HG02884 (cell line): ENCODE measurements around the gene COG2.

Source experiments
- ATAC-seq: cut with Tn5 transposase; IDR thresholded peaks from one replicate; pipeline ENCODE4 v1.9.1; 2021; ENCODE audit warnings: mild to moderate bottlenecking, moderate library complexity; ENCODE audit not compliant: unreplicated experiment

The COG2 gene

DNA sequence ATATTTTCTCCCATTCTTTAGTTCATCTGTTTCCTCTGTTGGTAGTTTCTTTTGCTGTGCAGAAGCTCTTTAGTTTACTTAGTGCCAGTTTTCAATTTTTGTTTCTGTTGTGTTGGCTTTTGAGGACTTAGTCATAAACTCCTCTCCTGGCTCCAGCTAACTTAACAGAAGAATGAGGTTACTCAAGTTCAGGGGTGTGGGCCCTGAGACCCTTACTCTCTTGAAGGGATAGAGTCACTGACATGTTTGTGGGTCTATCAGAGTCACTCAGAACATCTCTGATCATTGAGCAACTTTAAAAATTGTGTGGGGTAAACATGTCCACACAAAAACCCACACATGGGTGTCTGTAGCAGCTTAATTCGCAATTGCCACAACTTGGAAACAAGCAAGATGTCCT is 57.4 kb downstream of the COG2 start:
- ATAC-seq = no peak

DNA sequence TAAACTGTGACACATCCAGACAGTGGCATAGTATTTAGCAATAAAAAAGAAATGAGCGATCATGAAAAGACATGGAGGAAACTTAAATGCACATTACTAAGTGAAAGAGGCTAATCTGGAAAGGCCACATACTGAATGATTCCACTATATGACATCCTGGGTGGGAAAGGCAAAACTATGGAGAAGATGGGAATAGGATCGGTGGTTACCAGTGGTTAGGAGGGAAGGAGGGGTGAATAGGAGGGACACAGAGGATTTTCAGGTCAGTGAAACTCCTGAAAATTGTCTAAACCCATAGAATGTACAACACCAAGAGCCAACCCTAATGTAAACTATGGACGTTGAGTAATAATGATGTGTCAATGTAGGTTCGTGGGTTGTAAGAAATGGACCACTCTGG is 57.9 kb downstream of the COG2 start:
- ATAC-seq = no peak

DNA sequence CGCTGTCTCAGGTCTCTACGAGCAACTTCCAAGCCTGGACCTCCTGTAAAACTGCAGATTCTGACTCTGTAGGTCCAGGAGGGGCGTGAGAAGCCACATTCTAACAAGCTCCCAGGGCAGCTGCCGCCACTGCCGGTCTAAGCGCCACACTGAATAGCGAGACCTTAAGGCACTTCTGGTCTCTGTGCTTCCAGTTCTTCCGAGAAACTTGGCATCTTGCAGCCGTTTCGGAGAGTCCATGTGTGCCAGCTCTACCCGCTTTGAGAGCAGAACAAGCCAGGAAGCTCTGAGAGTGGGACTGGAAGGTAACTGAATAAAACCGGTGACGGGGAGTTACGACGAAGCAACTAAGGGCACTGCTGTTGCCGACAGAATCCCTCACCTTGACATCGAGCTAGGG is 59.2 kb downstream of the COG2 start:
- no peak for ATAC-seq

DNA sequence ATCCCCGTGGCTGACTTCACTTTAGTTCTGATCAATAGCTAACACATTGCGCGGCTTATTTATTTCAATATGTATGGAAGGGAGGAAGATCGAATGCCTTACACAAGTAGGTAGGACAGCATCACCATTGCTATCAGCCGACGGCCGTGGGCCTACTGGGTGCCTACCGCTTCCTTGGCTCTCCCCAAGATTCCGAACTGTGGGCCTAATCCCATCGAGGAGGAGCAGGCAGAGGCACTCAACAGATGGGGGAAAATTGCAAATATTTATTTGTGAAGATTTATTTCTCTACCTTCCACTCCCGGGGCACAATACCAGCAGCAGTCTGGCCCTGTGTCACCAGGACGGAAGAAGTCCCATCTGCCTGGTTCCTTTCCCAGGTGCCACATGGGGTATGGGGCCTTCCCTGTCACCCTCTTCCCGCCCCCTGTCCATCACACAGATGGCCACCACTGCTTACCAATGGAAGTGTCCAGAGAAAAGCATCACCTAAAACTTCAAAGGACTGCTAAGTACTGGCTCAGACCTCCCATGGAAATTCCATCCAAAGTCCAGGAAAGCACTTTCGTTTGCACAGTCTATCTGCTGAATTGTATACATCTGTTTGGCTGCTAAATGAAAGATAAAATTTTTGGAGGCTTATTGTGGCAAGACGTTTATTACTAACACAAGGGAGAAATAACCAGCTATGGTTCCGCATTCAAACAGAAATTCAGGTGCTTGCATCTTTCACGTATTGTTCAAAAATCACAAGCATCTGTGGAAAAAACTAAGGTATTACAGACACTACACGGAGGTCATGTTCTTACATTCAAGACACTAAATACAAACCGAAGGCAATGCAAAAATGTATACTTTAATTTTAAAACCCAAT is 59.9 kb downstream of the COG2 start:
- ATAC-seq = no peak

GRCh38 chr1:230702934-230703678 is 60.8 kb downstream of the COG2 start:
- ATAC-seq = no peak

- no peak for ATAC-seq
Measured at GRCh38 chr1:230703679-230704385, 61.6 kb downstream of the COG2 start.

- ATAC-seq = no peak
Measured at GRCh38 chr1:230704830-230705229, 62.5 kb downstream of the COG2 start.

GRCh38 chr1:230705289-230706019 is 63.2 kb downstream of the COG2 start:
- ATAC-seq = no peak

DNA sequence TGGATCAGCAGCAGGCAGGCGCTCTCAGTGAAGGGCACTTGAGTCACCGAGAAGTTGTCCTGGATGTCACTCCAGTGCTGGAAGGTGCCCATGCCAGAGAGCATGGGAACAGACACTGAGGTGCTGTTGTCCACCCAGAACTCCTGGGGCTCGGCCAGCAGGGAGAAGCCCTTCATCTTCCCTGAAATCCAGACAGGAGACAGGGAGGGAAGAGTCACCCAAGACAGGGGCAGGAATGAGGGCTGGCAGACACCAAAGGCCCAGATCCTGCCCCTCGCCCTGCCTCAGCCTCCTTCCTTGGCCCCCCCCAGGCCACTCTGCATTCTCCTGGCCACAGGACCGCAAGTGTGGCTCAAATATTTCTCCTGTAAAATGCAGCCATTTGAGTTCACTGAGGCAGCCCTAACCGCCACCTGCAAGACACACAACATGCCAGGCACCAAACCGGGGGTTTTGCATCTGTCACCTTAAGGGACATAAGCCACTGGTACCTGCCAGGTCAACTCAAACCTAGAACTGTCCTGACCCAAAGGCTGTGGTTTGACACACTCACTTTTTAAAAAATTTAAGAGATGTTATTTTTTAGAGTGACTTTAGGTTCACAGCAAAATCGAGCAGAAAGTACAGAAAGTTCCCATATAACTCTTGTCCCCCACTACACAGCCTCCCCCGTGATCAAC is 63.9 kb downstream of the COG2 start:
- no peak for ATAC-seq

GRCh38 chr1:230706887-230707731 is 64.8 kb downstream of the COG2 start:
- no peak for ATAC-seq

DNA sequence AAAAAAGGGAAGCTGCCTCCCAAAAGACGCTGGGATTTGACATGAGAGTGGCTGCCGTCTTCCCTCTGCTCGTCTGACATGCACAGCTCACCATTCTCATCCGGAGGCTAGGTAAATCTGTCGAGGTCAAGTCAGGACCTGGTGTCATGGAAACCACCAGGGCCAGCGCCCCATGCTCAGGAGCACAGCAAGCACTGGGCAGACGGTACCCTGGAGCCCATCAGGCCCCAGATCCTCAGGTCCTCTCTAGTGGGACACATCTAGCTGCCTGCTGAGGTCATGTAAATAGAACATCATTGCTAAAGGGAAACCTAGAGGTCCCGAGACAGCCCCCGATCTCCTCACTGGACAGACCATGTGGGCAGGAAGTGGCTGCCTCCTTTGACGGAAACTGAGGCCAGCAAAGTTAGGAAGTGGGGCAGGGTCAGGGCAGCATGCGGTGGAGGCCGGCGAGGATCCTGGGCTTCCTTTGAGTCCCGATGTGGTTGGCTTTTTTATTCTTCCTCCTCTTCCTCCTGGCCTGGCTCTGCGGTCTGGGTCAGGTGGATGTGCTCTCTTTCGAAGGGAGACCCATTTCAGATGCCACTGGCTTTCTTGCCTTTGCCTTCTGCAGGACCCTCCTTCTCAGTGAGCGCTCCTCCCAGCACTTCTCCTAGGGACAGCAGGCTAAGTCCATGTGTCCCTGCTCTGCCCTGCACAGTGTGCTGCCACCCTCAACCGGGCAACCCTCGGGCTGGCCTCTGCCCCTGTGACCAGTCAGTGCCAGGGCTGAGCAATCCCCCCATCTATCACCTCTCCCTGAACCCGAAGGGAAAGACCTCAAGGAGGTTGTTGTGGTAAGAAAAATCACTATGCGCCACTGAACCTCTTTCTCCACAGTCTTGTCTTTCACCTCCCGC is 65.7 kb downstream of the COG2 start:
- ATAC-seq = no peak

GRCh38 chr1:230708631-230709580 is 66.6 kb downstream of the COG2 start:
- ATAC-seq = no peak

DNA sequence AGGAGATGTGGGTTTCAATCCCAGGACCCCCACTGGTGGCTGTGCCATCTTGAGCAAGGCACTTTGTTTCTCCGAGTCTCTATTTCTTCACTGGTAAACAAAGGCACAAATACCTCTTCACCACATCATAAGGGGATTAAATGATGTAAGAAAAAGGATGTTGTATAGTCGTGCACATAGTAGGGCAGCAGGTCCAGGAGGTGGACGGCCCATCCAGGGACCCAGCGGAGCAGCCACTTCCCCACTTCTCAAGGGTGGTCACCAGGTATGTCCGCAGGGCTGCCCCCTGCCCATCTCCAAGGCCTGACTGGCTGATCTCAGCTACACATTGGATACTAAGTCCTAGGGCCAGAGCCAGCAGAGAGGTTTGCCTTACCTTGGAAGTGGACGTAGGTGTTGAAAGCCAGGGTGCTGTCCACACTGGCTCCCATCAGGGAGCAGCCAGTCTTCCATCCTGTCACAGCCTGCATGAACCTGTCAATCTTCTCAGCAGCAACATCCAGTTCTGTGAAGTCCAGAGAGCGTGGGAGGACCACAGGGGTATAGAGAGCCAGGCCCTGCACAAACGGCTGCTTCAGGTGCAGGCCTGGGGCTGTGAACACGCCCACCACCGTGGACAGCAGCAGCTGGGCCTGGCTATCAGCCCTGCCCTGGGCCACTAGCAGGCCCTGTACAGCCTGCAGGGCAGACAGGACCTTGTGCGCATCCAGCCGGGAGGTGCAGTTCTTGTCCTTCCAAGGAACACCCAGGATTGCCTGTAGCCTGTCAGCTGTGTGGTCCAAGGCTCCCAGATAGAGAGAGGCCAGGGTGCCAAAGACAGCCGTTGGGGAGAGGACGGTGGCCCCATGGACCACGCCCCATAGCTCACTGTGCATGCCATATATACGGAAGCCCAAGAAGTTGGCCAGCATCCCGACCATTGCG is 67.6 kb downstream of the COG2 start:
- no peak for ATAC-seq

DNA sequence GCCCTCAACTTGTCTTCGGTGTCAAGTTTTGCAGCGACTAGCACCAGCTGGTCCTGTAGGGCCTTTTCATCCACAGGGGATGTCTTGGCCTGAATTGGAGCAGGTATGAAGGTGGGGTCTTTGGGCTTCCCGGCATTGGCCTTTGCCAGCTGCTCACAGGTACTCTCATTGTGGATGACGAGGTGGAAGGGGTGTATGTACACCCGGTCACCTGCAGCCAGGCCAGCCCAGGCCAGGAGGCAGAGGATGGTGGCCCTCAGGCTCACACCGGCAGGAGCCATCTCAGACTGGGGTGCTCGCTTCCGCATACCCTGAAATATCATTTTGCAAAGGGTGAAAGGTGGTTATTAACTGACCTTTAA is 68.2 kb downstream of the COG2 start:
- ATAC-seq = no peak

DNA sequence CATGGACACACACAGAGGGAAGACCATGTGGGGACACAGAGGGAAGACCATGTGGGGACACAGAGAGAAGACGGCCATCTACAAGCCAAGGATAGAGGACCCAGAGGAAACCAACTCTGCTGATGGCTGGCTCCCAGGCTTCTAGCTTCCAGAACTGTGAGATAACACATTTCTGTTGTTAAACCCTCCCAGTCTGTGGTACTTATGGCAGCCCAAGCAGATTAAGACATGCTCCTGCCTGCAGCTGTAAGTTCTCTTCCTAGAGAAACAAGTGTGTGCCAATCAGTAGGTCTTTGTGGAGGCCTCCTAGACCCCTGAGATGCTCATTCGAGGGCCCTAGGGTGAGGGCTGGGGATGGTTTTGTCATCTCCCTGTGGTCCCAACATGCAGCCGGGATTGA is 69.0 kb downstream of the COG2 start:
- no peak for ATAC-seq

- ATAC-seq = no peak
Measured at GRCh38 chr1:230712470-230712942, 70.2 kb downstream of the COG2 start.
